Right lobe of liver (tissue), 6 donors: ENCODE measurements around the gene PDLIM7. TPM values are rescaled to one million over a fixed set of nuclear protein-coding genes. Genes with fewer than 3 reads are reported as not detected.
A peak's percentile ranks its signal among the peaks of the same experiment; 100 is the strongest.

Source experiments
- ATAC-seq, 4 donors: fragments of 200-7000 bp; cut with Tn5 transposase; one replicate each; pipeline ENCODE4 v1.9.1; 2020; ENCODE audit warnings: mild to moderate bottlenecking in 4 of 4, moderate library complexity in 4 of 4
- DNase-seq, 3 donors: peaks; one replicate each; pipeline ENCODE4 v3.0.0-alpha.2; 2020
- H3K27ac ChIP-seq, 3 donors: fragments of 200-600 bp; one replicate each; pipeline ENCODE4 v1.8.0; 2022
- H3K27me3 ChIP-seq, 2 donors: fragments of 200-600 bp; one replicate each; pipeline ENCODE4 v1.8.0; 2022
- H3K36me3 ChIP-seq, 4 donors: fragments of 200-600 bp; sonication (generic) in 1 of 4; one replicate each; pipeline versions ENCODE4 v1.5.1 to v1.8.0; 2017 to 2022; ENCODE audit warnings: control low read depth in 1 of 4
- H3K4me1 ChIP-seq, 4 donors: fragments of 200-600 bp; sonication (generic) in 1 of 4; one replicate each; pipeline versions ENCODE4 v1.5.1 to v1.8.0; 2017 to 2022; ENCODE audit warnings: control low read depth in 1 of 4
- H3K4me3 ChIP-seq, 3 donors: fragments of 200-600 bp; one replicate each; pipeline ENCODE4 v1.8.0; 2022
- H3K9me3 ChIP-seq, 4 donors: fragments of 200-600 bp; sonication (generic) in 1 of 4; one replicate each; pipeline versions ENCODE4 v1.5.1 to v1.8.0; 2017 to 2022; ENCODE audit warnings: control low read depth in 1 of 4
- POLR2A ChIP-seq: fragments of 450-650 bp; IDR thresholded peaks from one replicate; pipeline ENCODE4 v1.6.1; 2017; ENCODE audit warnings: antibody characterized with exemption, mild to moderate bottlenecking
- WGBS: methylation state at CpG from one replicate; pipeline ENCODE4 v1.1.6; 2018; ENCODE audit warnings: low coverage, low lambda C conversion rate; ENCODE audit not compliant: insufficient coverage; ENCODE audit errors: missing lambda C conversion rate; 5-methylcytosine and 5-hydroxymethylcytosine counted together
- intact Hi-C, 2 donors: fragments of 100-400 bp; cut with DNase I; formaldehyde crosslinking; loops; one replicate each; pipeline versions ENCODE4 v1.11.2 to v1.14.1; 2022
- total RNA-seq, 6 experiments: library from RNA; depleted of rRNA in 2 of 6; stranded (reverse); fragments of >200 nt in 2 of 6; fragmentation: NEBNext Ultra II Directional in 3 of 6; extraction: Animal tissue kit (Norgen Biotek cat#: 25700) in 3 of 6; gene quantifications; one replicate each; pipeline versions ENCODE4 v1.1.0 to v1.2.4, GENCODE V29; 2016 to 2023
- TF ChIP-seq, protein P1 (sequence below), 4 donors: fragments of 200-600 bp in 3 of 4; fragments of 450-650 bp in 1 of 4; IDR thresholded peaks; one replicate each; pipeline versions ENCODE4 v1.5.1 to v1.8.0; 2016 to 2022; ENCODE audit warnings: antibody characterized with exemption in 4 of 4, mild to moderate bottlenecking in 2 of 4
- donor health status: DM: no; HTN: yes; CAD: no.
- donor health status: DM: no; HTN: no; CAD: no.
- donor health status: DM: no; HTN: no; CAD: no.
- donor health status: DM: no; HTN: yes; CAD: no.
- donor health status: DM: no; HTN: yes; CAD: no.

Gene PDLIM7
- total RNA-seq, 6 experiments from 2014 or later: 3.7 to 24.0 (median 13.6) TPM

DNA sequence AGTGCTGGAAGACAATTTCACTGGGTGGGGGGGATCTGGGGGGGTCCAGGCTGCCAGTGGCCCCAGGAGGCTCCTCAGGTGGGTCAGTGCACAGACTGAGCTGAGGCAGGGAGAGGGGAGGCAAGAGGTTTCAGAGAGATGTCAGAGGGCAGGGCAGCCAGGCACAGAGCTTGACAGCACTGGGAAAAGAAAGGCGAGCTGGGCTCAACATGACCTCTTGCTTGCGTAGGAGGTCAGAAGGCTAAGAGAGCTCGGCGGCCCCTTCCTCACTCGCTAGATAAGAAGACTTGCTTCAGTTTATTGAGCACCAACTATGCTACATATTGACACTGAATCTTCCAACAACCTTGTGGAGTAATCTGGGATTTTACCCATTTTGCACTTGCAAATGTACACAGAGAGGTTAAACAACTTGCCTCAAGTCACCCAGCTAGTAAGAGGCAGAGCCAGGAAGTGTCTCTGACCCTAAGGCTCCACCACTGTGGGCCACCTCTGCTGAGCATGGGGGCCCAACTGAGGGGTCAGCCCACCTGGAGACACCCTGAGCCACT lies 3.5 kb downstream of the PDLIM7 start:
- Histone ChIP-seq H3K4me3 (no peak overlapping the region), H3K9me3 (no peaks in the 10 kb centered on the region), H3K4me1 (no peaks in the 10 kb centered on the region), H3K27me3 (no peaks in the 10 kb centered on the region), H3K27ac (peak overlapping the region in 1 of 3 donors; percentile 55), H3K36me3 (peaks cover 0 to under 1% (median 0%) of the 10 kb centered on the region in 4 donors)
- no peak for TF ChIP-seq POLR2A
- TF ChIP-seq, protein P1, sequence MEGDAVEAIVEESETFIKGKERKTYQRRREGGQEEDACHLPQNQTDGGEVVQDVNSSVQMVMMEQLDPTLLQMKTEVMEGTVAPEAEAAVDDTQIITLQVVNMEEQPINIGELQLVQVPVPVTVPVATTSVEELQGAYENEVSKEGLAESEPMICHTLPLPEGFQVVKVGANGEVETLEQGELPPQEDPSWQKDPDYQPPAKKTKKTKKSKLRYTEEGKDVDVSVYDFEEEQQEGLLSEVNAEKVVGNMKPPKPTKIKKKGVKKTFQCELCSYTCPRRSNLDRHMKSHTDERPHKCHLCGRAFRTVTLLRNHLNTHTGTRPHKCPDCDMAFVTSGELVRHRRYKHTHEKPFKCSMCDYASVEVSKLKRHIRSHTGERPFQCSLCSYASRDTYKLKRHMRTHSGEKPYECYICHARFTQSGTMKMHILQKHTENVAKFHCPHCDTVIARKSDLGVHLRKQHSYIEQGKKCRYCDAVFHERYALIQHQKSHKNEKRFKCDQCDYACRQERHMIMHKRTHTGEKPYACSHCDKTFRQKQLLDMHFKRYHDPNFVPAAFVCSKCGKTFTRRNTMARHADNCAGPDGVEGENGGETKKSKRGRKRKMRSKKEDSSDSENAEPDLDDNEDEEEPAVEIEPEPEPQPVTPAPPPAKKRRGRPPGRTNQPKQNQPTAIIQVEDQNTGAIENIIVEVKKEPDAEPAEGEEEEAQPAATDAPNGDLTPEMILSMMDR (IDR thresholded peaks at IDR 0.05): no peak
- WGBS: 100% methylated on average over 2 of the region's 5 CpGs
- intact Hi-C loops: no loop called here
- ATAC-seq (no peak), DNase-seq (no peak)

DNA sequence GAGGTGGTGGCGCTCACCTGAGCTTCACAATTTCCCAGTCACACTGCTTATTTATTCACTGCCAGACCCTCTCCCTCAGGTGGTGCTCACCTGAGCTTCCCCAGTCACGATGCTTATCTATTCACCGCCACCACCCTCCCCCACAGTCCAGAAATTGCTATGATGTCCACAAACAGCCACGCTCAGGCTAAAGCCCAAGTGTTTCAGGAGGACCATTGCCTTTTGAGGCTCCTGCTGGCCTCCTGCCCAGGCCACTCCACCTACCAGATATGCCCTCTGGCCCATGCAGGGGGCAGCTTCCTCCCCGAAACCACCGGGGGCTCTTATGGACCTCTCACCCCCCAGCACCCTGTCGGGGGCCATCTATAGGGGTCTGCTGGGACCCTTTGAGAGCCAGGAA lies 4.6 kb downstream of the PDLIM7 start:
- no peak for TF ChIP-seq POLR2A
- TF ChIP-seq, protein P1 (IDR thresholded peaks at IDR 0.05): no peak
- WGBS: 88% methylated on average over 1 of the region's 7 CpGs
- DNase-seq: no peak
- Histone ChIP-seq H3K36me3 (peaks cover 0 to 2% (median 0%) of the 10 kb centered on the region in 4 donors), H3K4me1 (no peaks in the 10 kb centered on the region), H3K9me3 (no peaks in the 10 kb centered on the region), H3K27me3 (no peaks in the 10 kb centered on the region), H3K27ac (no peak overlapping the region), H3K4me3 (no peak overlapping the region)
- ATAC-seq: no peak
- intact Hi-C loops: no loop called here

DNA sequence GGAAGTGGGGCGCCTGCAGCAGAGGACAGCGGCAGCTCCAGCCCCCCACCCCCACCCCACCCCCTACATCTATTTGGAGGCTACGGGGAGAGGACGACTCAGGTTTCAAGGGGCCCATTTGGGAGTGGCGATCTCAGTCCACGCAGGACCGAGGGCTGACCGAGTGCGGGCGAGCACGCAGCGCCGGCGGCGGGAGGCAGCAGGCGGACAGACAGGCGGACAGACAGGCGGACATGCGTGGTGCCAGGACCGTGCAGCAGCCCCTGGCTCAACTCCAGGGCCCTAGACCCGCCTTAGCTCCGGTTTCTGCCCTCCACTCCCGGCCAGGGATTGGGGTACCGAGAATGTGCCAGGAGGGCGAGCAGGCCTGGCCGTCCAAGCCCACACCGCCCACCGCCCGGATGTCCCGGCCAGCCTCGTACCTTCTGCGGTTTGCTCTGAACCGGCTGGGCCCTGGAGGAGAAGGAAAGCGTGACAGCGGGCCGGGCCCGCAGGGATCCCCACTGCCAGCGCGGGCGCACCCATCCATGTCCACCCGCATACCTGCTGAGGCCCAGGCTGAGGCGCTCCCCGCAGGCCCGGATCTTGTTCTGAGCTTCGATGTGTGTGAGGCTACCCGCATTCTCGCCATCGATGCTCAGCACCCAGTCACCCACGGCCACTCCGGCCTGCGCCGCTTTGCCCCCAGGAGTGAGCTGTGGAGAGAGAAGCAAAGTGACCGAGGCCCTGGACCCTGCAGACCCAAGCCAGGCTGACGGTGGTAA lies 5.2 kb downstream of the PDLIM7 start:
- intact Hi-C loops: no loop called here
- WGBS: 90% methylated on average over 8 of the region's 54 CpGs
- Histone ChIP-seq H3K27ac (no peak overlapping the region), H3K4me3 (no peak overlapping the region), H3K27me3 (no peaks in the 10 kb centered on the region), H3K36me3 (peaks cover 0 to 2% (median 0%) of the 10 kb centered on the region in 4 donors), H3K9me3 (no peaks in the 10 kb centered on the region), H3K4me1 (no peaks in the 10 kb centered on the region)
- DNase-seq: no peak
- TF ChIP-seq, protein P1 (IDR thresholded peaks at IDR 0.05): no peak
- TF ChIP-seq POLR2A: no peak
- no peak for ATAC-seq

DNA sequence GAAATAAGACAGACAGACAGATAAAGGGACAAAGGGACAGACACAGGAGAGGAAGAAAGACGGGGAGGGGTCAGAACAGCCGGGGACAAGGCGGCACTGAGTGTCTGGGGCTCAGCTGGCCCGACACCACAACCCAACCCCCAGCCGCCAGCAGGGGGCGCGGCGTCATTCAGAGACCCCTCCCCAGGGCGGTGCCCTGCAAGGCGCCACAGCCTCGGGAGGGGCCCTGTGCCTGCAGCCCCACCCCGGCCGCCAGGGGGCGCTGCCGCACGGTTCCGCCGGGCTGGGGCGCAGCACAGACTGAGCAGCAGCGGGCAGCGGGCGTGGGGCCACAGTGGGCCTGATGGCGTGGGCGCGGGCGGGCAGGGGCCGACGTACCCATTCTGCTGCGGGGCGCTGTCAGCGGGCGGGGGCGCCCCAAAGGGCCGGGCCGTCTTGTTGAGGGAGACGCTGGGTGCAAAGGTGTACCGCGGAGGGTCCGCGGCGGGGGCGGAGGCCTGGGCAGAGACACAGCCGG lies 5.9 kb downstream of the PDLIM7 start:
- ATAC-seq (no peak), DNase-seq (no peak)
- no peaks in the 10 kb centered on the region for H3K9me3 ChIP-seq
- H3K4me1 ChIP-seq: no peaks in the 10 kb centered on the region
- TF ChIP-seq POLR2A: no peak
- TF ChIP-seq, protein P1 (IDR thresholded peaks at IDR 0.05): peak; percentile 39 to 46 (median 43)
- H3K4me3 ChIP-seq: no peak overlapping the region
- 75% methylated on average over 16 of the region's 43 CpGs for WGBS
- H3K27me3 ChIP-seq: no peaks in the 10 kb centered on the region
- intact Hi-C loops: no loop called here
- peaks cover 0 to 2% (median 0%) of the 10 kb centered on the region in 4 donors for H3K36me3 ChIP-seq
- no peak overlapping the region for H3K27ac ChIP-seq
